Mesenchymal stem cell (in vitro differentiated cells and primary cell): ENCODE measurements around the gene MYO10.
A peak's percentile ranks its signal among the peaks of the same experiment; 100 is the strongest.

Experiments
- DNase-seq: peaks from one replicate; pipeline ENCODE4 v3.0.0-alpha.2; 2013
- H2AFZ ChIP-seq: one replicate; pipeline ENCODE4 v1.6.1; 2013; ENCODE audit warnings: low read depth, mild to moderate bottlenecking, control low read depth, inconsistent platforms, low read length, moderate library complexity
- H2AK5ac ChIP-seq: 2 replicates; pipeline ENCODE4 v1.6.1; 2013; ENCODE audit warnings: low read length, moderate library complexity, mild to moderate bottlenecking, inconsistent platforms; ENCODE audit not compliant: severe bottlenecking
- H2BK120ac ChIP-seq: one replicate; pipeline ENCODE4 v1.6.1; 2013; ENCODE audit warnings: low read depth, mild to moderate bottlenecking, inconsistent platforms, low read length, moderate library complexity
- H2BK12ac ChIP-seq, 2 experiments: one replicate each; pipeline ENCODE4 v1.6.1; 2013; ENCODE audit warnings: inconsistent platforms in 2 of 2, low read length in 2 of 2, mild to moderate bottlenecking in 2 of 2, moderate library complexity in 2 of 2, control low read depth in 1 of 2
- H2BK15ac ChIP-seq: one replicate; pipeline ENCODE4 v1.6.1; 2013; ENCODE audit warnings: mild to moderate bottlenecking, low read depth, inconsistent platforms; ENCODE audit not compliant: poor library complexity, severe bottlenecking
- H2BK5ac ChIP-seq: 2 replicates; pipeline ENCODE4 v1.6.1; 2013; ENCODE audit warnings: low read depth, mild to moderate bottlenecking, low read length, control low read depth, inconsistent platforms; ENCODE audit not compliant: poor library complexity, severe bottlenecking
- H3K14ac ChIP-seq, 2 experiments: one replicate each; pipeline ENCODE4 v1.6.1; 2013; ENCODE audit warnings: inconsistent platforms in 2 of 2, low read length in 2 of 2, control low read depth in 1 of 2, mild to moderate bottlenecking in 1 of 2, moderate library complexity in 1 of 2
- H3K18ac ChIP-seq, 2 experiments: one replicate each; pipeline ENCODE4 v1.6.1; 2013; ENCODE audit warnings: inconsistent platforms in 2 of 2, low read length in 2 of 2, control low read depth in 1 of 2, low read depth in 1 of 2, mild to moderate bottlenecking in 1 of 2
- H3K23ac ChIP-seq, 2 experiments: one replicate each; pipeline ENCODE4 v1.6.1; 2013; ENCODE audit warnings: inconsistent platforms in 2 of 2, low read length in 2 of 2, mild to moderate bottlenecking in 2 of 2, moderate library complexity in 2 of 2, control low read depth in 1 of 2
- H3K27ac ChIP-seq: 2 replicates; pipeline ENCODE4 v1.5.1; 2013; ENCODE audit warnings: mild to moderate bottlenecking, moderate library complexity, low read length, control low read depth, inconsistent platforms; ENCODE audit not compliant: poor library complexity, severe bottlenecking
- H3K27me3 ChIP-seq, 2 experiments: 2 replicates each; pipeline versions ENCODE4 v1.6.1 to v1.7.0; 2013; ENCODE audit warnings: low read length in 2 of 2, mild to moderate bottlenecking in 2 of 2, moderate library complexity in 2 of 2, control low read depth in 1 of 2, inconsistent platforms in 1 of 2; ENCODE audit not compliant: control insufficient read depth in 1 of 2, insufficient read depth in 1 of 2
- H3K36me3 ChIP-seq, 2 experiments: 2 replicates each; pipeline versions ENCODE4 v1.6.1 to v1.7.0; 2013; ENCODE audit warnings: low read length in 2 of 2, control low read depth in 1 of 2, inconsistent platforms in 1 of 2, low read depth in 1 of 2, mild to moderate bottlenecking in 1 of 2; ENCODE audit not compliant: insufficient read depth in 2 of 2, control insufficient read depth in 1 of 2
- H3K4ac ChIP-seq, 2 experiments: one replicate each; pipeline ENCODE4 v1.6.1; 2013; ENCODE audit warnings: inconsistent platforms in 2 of 2, low read length in 2 of 2, mild to moderate bottlenecking in 2 of 2, moderate library complexity in 2 of 2, control low read depth in 1 of 2, low read depth in 1 of 2
- H3K4me1 ChIP-seq: 2 replicates; pipeline ENCODE4 v1.6.1; 2013; ENCODE audit warnings: low read depth, low read length, control low read depth; ENCODE audit not compliant: control insufficient read depth, insufficient read depth
- H3K4me2 ChIP-seq: 2 replicates; pipeline ENCODE4 v1.6.1; 2013; ENCODE audit warnings: low read length, mild to moderate bottlenecking, inconsistent platforms; ENCODE audit not compliant: poor library complexity, severe bottlenecking
- H3K4me3 ChIP-seq, 2 experiments: 2 replicates each; pipeline versions ENCODE4 v1.5.1 to v1.7.0; 2013; ENCODE audit warnings: low read length in 2 of 2, mild to moderate bottlenecking in 2 of 2, control low read depth in 1 of 2, low read depth in 1 of 2; ENCODE audit not compliant: insufficient read depth in 1 of 2
- H3K79me1 ChIP-seq: replicated peaks from 2 replicates; pipeline ENCODE4 v1.6.1; 2013; ENCODE audit warnings: mild to moderate bottlenecking, control low read depth, low read length, inconsistent platforms; ENCODE audit not compliant: poor library complexity, severe bottlenecking
- H3K9ac ChIP-seq: 2 replicates; pipeline ENCODE4 v1.7.0; 2013; ENCODE audit warnings: mild to moderate bottlenecking, low read length, moderate library complexity
- H3K9me3 ChIP-seq: 2 replicates; pipeline ENCODE4 v1.7.0; 2013; ENCODE audit warnings: mild to moderate bottlenecking, low read length; ENCODE audit not compliant: control insufficient read depth
- H4K8ac ChIP-seq: one replicate; pipeline ENCODE4 v1.6.1; 2013; ENCODE audit warnings: inconsistent platforms, mild to moderate bottlenecking, low read length, moderate library complexity
- H4K91ac ChIP-seq: one replicate; pipeline ENCODE4 v1.6.1; 2013; ENCODE audit warnings: mild to moderate bottlenecking, low read length, inconsistent platforms
- WGBS: methylation state at CpG from one replicate; pipeline ENCODE4 v1.1.7; 2013; ENCODE audit warnings: mixed read lengths; 5-methylcytosine and 5-hydroxymethylcytosine counted together

The MYO10 gene

DNA sequence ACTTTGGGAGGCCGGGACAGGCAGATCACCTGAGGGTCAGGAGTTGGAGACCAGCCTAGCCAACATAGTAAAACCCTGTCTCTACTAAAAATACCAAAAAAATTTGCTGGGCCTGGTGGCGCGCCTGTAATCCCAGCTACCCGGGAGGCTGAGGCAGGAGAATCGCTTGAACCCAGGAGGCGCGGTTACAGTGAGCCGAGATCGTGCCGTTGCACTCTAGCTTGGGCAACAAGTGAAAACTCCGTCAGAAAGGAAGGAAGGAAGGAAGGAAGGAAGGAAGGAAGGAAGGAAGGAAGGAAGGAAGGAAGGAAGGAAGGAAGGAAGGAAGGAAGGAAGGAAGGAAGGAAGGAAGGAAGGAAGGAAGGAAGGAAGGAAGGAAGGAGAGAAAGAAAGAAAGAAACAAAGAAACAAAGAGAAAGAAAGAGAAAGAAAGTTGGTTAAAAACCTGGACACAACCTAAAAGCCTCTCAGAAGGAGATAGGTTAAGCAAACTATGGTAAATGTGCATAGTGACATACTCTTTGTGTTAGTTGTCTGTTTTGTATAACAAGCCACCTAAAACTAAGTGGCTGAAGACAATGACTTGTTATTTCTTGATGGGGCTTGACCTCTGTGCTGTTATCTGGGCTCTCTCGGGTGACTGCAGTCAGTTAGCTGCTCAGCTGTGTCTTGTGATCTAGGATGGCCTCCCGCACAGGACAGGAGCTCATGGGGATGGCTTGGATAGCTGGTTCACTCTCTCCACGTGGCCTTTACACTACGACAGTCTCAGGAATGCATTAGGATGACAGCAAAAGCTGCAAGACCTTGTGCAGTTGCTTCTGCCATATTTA lies 8.0 kb upstream of the MYO10 start:
- Histone ChIP-seq H3K27me3 (peaks cover 3 to 5% of the 10 kb centered on the region in 2 experiments), H2BK120ac (no peak overlapping the region), H3K4me2 (no peak overlapping the region), H3K79me1 (no peaks in the 10 kb centered on the region), H3K14ac (no peak overlapping the region), H3K18ac (peak overlapping the region in 1 of 2 experiments; percentile 41), H4K8ac (peak overlapping the region; percentile 52), H3K9ac (no peak overlapping the region), H2BK15ac (no peak overlapping the region), H2AK5ac (no peak overlapping the region), H2BK12ac (no peak overlapping the region), H4K91ac (no peak overlapping the region), H2BK5ac (no peak overlapping the region), H2AFZ (peak overlapping the region; percentile 32), H3K4ac (peak overlapping the region in 1 of 2 experiments; percentile 32), H3K4me1 (no peaks in the 10 kb centered on the region), H3K27ac (no peak overlapping the region), H3K23ac (peak overlapping the region in 1 of 2 experiments; percentile 42), H3K36me3 (no peaks in the 10 kb centered on the region), H3K9me3 (peaks cover 10% of the 10 kb centered on the region), H3K4me3 (no peak overlapping the region)
- DNase-seq = no peak
- 85% methylated on average over 15 of the region's 15 CpGs for WGBS

DNA sequence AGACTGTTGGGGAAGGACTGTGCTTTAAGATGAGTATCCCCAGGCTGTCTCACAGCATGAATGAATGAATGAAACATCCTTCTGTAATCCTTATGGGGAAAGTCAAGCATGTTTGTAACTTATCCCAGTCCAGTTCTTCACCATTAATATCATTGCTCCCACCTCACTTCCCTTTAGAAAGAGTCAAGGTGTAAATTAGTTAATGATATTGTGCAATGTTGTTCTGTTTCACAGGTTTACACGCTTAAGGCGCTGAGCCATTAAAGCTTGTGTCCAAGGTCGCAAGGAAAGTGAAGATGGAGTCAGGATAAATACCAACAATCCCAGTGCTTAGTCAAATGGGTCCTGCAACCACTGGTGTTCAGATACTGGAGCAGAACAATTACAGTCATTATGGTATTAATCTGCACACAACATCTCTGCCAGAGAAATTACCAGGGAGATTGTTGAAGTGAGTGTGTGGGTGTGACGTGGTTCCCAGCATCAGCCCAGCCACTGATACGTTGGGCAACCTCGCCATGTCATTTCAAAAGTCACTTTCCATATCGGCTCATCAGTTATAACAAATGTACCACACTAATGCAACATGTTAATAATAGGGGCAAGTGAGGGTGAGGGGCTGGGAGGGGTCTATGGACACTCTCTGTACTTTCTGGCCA lies 1.5 kb upstream of the MYO10 start:
- H3K27ac ChIP-seq = no peak overlapping the region
- H3K4me2 ChIP-seq = no peak overlapping the region
- H2BK15ac ChIP-seq = no peak overlapping the region
- H2BK12ac ChIP-seq = no peak overlapping the region
- H3K9me3 ChIP-seq = no peaks in the 10 kb centered on the region
- H3K36me3 ChIP-seq = no peaks in the 10 kb centered on the region
- no peak overlapping the region for H3K9ac ChIP-seq
- 98% methylated on average over 3 of the region's 7 CpGs for WGBS
- H3K79me1 ChIP-seq = peaks cover 2% of the 10 kb centered on the region
- no peak overlapping the region for H3K18ac ChIP-seq
- H4K8ac ChIP-seq = no peak overlapping the region
- no peak overlapping the region for H2BK5ac ChIP-seq
- H3K4me3 ChIP-seq = no peak overlapping the region
- H3K14ac ChIP-seq = no peak overlapping the region
- no peak overlapping the region for H2BK120ac ChIP-seq
- no peak overlapping the region for H3K23ac ChIP-seq
- no peak overlapping the region for H3K4ac ChIP-seq
- DNase-seq = no peak
- H3K27me3 ChIP-seq = peaks cover 3 to 17% of the 10 kb centered on the region in 2 experiments
- no peak overlapping the region for H4K91ac ChIP-seq
- peaks cover 5% of the 10 kb centered on the region for H3K4me1 ChIP-seq
- H2AK5ac ChIP-seq = no peak overlapping the region
- no peak overlapping the region for H2AFZ ChIP-seq

- peak overlapping the region; percentile 80 for H3K9ac ChIP-seq
Observed at GRCh38 chr5:16936989-16937438, 926 bp upstream of the MYO10 start.

More at GRCh38 chr5:16936989-16937438, 926 bp upstream of the MYO10 start:
- no peak overlapping the region for H2BK15ac ChIP-seq
- peak overlapping the region in 1 of 2 experiments; percentile 48 for H3K18ac ChIP-seq
- peak overlapping the region; percentile 67 for H2AFZ ChIP-seq
- H3K27me3 ChIP-seq = peaks cover 3 to 17% of the 10 kb centered on the region in 2 experiments
- H3K4me3 ChIP-seq = peak overlapping the region in 1 of 2 experiments; percentile 81
- WGBS = 40% methylated on average over 11 of the region's 11 CpGs
- H2BK5ac ChIP-seq = no peak overlapping the region
- no peak for DNase-seq
- no peak overlapping the region for H3K14ac ChIP-seq
- peak overlapping the region in 1 of 2 experiments; percentile 32 for H3K4ac ChIP-seq
- peak overlapping the region; percentile 86 for H4K8ac ChIP-seq
- H3K27ac ChIP-seq = no peak overlapping the region
- H3K79me1 ChIP-seq = peaks cover 2% of the 10 kb centered on the region
- no peaks in the 10 kb centered on the region for H3K36me3 ChIP-seq
- H3K4me2 ChIP-seq = peak overlapping the region; percentile 88
- H2BK12ac ChIP-seq = peak overlapping the region in 1 of 2 experiments; percentile 12
- H3K9me3 ChIP-seq = no peaks in the 10 kb centered on the region
- H3K4me1 ChIP-seq = peaks cover 5% of the 10 kb centered on the region
- no peak overlapping the region for H2BK120ac ChIP-seq
- no peak overlapping the region for H4K91ac ChIP-seq
- H3K23ac ChIP-seq = no peak overlapping the region
- no peak overlapping the region for H2AK5ac ChIP-seq
